ENCODE data around the gene GTPBP8.

DNA sequence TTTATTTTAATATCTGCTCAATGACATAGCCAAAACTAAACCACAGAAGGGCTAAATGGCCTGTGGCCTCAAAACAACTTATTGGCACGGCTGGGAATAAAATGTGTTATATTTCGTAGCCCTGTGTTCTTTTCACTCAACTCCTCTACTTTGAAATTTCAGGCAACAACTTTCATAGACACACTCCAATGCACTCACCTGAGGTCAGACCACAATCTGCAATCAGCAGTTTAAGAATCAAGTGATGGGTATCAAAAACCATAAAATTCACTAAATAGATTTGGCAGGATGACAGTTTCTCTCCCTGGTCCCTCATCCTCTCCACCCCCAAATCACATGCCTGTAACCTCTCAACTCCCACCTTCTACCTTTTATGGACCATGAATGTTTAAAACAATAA lies 13.8 kb upstream of the GTPBP8 start:
- TF ChIP-seq EZH2 (IDR thresholded peaks at IDR 0.05; ENCODE audit: insufficient read depth, poor library complexity, severe bottlenecking) = no peak
- TF ChIP-seq EZH2phosphoT487 (IDR thresholded peaks at IDR 0.05; ENCODE audit: insufficient read depth, low read depth) = no peak
